ENCODE data around the gene SUV39H1.

DNA sequence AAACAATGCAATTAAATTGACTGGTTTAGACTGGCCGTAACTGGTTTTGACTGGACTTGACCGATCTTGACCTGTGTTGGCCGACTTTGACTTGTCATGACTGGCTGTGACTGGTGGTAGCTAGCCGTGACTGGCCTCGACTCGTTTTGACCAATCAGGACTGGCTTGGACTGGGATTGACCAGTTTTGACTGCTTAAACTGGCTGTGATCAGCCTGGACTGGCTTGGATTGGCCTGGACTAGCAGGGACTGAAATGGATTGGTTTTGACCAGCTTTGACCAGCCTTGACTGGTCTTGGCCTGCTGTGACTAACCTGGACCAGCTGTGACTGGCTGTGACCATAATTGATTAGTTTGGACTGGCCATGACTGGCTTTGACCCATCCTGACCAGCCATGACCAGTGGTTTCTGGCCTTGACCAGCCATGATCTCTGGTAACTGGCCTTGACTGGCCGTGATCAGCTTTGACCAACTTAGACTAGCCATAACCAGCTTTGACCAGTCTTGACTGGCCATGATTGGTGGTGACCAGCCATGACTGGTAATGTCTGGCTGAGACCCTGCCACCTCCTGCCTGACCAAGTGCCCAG is 13.1 kb downstream of the SUV39H1 start:
- TF ChIP-seq, protein P1, sequence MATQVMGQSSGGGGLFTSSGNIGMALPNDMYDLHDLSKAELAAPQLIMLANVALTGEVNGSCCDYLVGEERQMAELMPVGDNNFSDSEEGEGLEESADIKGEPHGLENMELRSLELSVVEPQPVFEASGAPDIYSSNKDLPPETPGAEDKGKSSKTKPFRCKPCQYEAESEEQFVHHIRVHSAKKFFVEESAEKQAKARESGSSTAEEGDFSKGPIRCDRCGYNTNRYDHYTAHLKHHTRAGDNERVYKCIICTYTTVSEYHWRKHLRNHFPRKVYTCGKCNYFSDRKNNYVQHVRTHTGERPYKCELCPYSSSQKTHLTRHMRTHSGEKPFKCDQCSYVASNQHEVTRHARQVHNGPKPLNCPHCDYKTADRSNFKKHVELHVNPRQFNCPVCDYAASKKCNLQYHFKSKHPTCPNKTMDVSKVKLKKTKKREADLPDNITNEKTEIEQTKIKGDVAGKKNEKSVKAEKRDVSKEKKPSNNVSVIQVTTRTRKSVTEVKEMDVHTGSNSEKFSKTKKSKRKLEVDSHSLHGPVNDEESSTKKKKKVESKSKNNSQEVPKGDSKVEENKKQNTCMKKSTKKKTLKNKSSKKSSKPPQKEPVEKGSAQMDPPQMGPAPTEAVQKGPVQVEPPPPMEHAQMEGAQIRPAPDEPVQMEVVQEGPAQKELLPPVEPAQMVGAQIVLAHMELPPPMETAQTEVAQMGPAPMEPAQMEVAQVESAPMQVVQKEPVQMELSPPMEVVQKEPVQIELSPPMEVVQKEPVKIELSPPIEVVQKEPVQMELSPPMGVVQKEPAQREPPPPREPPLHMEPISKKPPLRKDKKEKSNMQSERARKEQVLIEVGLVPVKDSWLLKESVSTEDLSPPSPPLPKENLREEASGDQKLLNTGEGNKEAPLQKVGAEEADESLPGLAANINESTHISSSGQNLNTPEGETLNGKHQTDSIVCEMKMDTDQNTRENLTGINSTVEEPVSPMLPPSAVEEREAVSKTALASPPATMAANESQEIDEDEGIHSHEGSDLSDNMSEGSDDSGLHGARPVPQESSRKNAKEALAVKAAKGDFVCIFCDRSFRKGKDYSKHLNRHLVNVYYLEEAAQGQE (IDR thresholded peaks at IDR 0.05), result no peak
- TF ChIP-seq, protein P2, sequence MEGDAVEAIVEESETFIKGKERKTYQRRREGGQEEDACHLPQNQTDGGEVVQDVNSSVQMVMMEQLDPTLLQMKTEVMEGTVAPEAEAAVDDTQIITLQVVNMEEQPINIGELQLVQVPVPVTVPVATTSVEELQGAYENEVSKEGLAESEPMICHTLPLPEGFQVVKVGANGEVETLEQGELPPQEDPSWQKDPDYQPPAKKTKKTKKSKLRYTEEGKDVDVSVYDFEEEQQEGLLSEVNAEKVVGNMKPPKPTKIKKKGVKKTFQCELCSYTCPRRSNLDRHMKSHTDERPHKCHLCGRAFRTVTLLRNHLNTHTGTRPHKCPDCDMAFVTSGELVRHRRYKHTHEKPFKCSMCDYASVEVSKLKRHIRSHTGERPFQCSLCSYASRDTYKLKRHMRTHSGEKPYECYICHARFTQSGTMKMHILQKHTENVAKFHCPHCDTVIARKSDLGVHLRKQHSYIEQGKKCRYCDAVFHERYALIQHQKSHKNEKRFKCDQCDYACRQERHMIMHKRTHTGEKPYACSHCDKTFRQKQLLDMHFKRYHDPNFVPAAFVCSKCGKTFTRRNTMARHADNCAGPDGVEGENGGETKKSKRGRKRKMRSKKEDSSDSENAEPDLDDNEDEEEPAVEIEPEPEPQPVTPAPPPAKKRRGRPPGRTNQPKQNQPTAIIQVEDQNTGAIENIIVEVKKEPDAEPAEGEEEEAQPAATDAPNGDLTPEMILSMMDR (IDR thresholded peaks at IDR 0.05; ENCODE audit: low read depth, low read length, missing input control), result no peak
- TF ChIP-seq RAD21 (IDR thresholded peaks at IDR 0.05) (no peak), SP1 (IDR thresholded peaks at IDR 0.05) (no peak), TAF1 (conservative IDR thresholded peaks at IDR 0.05) (no peak), YY1 (IDR thresholded peaks at IDR 0.05) (no peak), JUND (IDR thresholded peaks at IDR 0.05) (no peak)
- TF ChIP-seq, protein P3, sequence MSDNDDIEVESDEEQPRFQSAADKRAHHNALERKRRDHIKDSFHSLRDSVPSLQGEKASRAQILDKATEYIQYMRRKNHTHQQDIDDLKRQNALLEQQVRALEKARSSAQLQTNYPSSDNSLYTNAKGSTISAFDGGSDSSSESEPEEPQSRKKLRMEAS (IDR thresholded peaks at IDR 0.05), result no peak
- TF ChIP-seq, protein P4, sequence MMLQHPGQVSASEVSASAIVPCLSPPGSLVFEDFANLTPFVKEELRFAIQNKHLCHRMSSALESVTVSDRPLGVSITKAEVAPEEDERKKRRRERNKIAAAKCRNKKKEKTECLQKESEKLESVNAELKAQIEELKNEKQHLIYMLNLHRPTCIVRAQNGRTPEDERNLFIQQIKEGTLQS (IDR thresholded peaks at IDR 0.05), result no peak
